Glutamatergic neuron (in vitro differentiated cells): ENCODE results near the gene ARMH1. TPM values are rescaled to one million over a fixed set of nuclear protein-coding genes. Genes with fewer than 3 reads are reported as not detected.

Experiments
- DNase-seq: peaks from one replicate; pipeline ENCODE4 v3.0.0; 2022
- H3K27ac Mint-ChIP-seq: one replicate; pipeline ENCODE4 v1.8.0; 2020; ENCODE audit warnings: mild to moderate bottlenecking, mixed read lengths, inconsistent platforms; ENCODE audit not compliant: unreplicated experiment
- H3K27me3 Mint-ChIP-seq: one replicate; pipeline ENCODE4 v1.8.0; 2020; ENCODE audit warnings: mild to moderate bottlenecking, moderate library complexity, mixed read lengths, inconsistent platforms; ENCODE audit not compliant: unreplicated experiment
- H3K36me3 Mint-ChIP-seq: one replicate; pipeline ENCODE4 v1.8.0; 2020; ENCODE audit warnings: mild to moderate bottlenecking, mixed read lengths, inconsistent platforms; ENCODE audit not compliant: unreplicated experiment
- H3K4me1 Mint-ChIP-seq: one replicate; pipeline ENCODE4 v1.8.0; 2020; ENCODE audit warnings: mild to moderate bottlenecking, low read depth, mixed read lengths, inconsistent platforms; ENCODE audit not compliant: unreplicated experiment
- H3K4me3 Mint-ChIP-seq: one replicate; pipeline ENCODE4 v1.8.0; 2020; ENCODE audit warnings: mild to moderate bottlenecking, mixed read lengths, inconsistent platforms; ENCODE audit not compliant: unreplicated experiment
- H3K9me3 Mint-ChIP-seq: one replicate; pipeline ENCODE4 v1.8.0; 2020; ENCODE audit warnings: mild to moderate bottlenecking, moderate library complexity, mixed read lengths, inconsistent platforms; ENCODE audit not compliant: unreplicated experiment
- total RNA-seq: library from RNA; stranded (reverse); fragmentation: NEBNext Ultra II Directional; extraction: Animal tissue kit (Norgen Biotek cat#: 25700); gene quantifications from one replicate; pipeline ENCODE4 v1.2.1, GENCODE V29; 2021; ENCODE audit not compliant: unreplicated experiment
- TF ChIP-seq, protein P1 (sequence below): fragments of 200-600 bp; sonication (generic); IDR thresholded peaks from one replicate; pipeline ENCODE4 v1.5.0; 2021; ENCODE audit not compliant: partially characterized antibody, unreplicated experiment

The ARMH1 gene
- total RNA-seq, 1 donor from 2014 or later: 4.9 TPM

DNA sequence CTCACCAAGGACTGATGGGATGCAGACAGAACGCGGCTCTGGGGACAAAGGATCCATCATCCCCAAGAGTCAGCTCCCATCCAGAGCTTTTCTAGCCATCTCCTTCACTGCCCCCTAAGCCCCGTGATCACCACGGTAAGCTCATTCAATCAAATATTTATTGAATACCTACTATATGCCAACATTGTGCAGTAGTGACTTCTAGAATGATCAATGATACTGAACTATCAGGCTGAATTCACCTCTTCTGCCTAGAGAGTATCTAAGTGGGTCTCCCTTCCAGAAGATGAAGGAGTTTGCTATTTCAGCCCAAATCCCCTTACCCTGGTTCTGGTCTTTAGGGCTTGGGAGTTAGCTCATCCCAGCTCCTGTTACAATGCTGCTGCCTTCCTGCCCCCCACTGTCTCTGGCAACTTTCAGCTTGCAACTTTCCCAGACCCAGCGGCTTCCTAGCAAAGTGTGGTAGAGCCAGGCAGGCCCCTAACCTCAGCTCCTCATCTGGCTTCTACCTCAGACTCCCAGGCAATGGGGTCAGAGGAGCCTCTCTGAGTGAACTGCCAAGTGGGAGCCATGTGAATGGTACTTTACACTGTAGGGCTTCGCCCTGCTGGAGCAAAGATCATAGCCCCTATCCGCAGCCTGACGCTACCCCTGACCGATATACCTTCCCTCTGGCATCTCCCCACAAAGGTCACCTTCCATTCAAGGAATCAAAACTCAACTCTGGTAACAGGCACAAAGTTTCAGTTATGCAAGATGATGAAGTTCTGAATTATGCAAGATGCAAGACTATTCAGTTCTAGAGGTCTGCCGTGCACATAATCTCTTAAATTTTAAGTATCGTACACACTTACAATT lies 21.2 kb upstream of the ARMH1 start:
- H3K27ac Mint-ChIP-seq: no peak overlapping the region
- no peak for DNase-seq
- H3K4me1 Mint-ChIP-seq: peaks cover 15% of the 10 kb centered on the region
- TF ChIP-seq, protein P1, sequence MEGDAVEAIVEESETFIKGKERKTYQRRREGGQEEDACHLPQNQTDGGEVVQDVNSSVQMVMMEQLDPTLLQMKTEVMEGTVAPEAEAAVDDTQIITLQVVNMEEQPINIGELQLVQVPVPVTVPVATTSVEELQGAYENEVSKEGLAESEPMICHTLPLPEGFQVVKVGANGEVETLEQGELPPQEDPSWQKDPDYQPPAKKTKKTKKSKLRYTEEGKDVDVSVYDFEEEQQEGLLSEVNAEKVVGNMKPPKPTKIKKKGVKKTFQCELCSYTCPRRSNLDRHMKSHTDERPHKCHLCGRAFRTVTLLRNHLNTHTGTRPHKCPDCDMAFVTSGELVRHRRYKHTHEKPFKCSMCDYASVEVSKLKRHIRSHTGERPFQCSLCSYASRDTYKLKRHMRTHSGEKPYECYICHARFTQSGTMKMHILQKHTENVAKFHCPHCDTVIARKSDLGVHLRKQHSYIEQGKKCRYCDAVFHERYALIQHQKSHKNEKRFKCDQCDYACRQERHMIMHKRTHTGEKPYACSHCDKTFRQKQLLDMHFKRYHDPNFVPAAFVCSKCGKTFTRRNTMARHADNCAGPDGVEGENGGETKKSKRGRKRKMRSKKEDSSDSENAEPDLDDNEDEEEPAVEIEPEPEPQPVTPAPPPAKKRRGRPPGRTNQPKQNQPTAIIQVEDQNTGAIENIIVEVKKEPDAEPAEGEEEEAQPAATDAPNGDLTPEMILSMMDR: peak; percentile 50
- peaks cover 5% of the 10 kb centered on the region for H3K27me3 Mint-ChIP-seq
- H3K36me3 Mint-ChIP-seq: no peaks in the 10 kb centered on the region
- no peak overlapping the region for H3K4me3 Mint-ChIP-seq
- peaks cover 6% of the 10 kb centered on the region for H3K9me3 Mint-ChIP-seq

- DNase-seq: no peak
- Mint-ChIP-seq H3K27me3 (peaks cover 5% of the 10 kb centered on the region), H3K9me3 (peaks cover 3% of the 10 kb centered on the region), H3K4me3 (no peak overlapping the region), H3K27ac (no peak overlapping the region), H3K36me3 (no peaks in the 10 kb centered on the region), H3K4me1 (peaks cover 10% of the 10 kb centered on the region)
- TF ChIP-seq, protein P1: no peak
These were observed 19.8 kb upstream of the ARMH1 start for GRCh38 chr1:44654621-44655187.

GRCh38 chr1:44655609-44656008 lies 18.9 kb upstream of the ARMH1 start:
- TF ChIP-seq, protein P1: peak; percentile 70
- H3K4me3 Mint-ChIP-seq: no peak overlapping the region
- peaks cover 6% of the 10 kb centered on the region for H3K4me1 Mint-ChIP-seq
- peaks cover 3% of the 10 kb centered on the region for H3K9me3 Mint-ChIP-seq
- H3K27me3 Mint-ChIP-seq: peaks cover 5% of the 10 kb centered on the region
- H3K27ac Mint-ChIP-seq: no peak overlapping the region
- peak; percentile 67 for DNase-seq
- H3K36me3 Mint-ChIP-seq: no peaks in the 10 kb centered on the region

- Mint-ChIP-seq H3K36me3 (no peaks in the 10 kb centered on the region), H3K27me3 (no peaks in the 10 kb centered on the region)
These were observed 14.9 kb upstream of the ARMH1 start for GRCh38 chr1:44659566-44659965.

More at GRCh38 chr1:44659566-44659965, 14.9 kb upstream of the ARMH1 start:
- no peak overlapping the region for H3K4me3 Mint-ChIP-seq
- H3K4me1 Mint-ChIP-seq: peaks cover 1% of the 10 kb centered on the region
- peaks cover 1% of the 10 kb centered on the region for H3K9me3 Mint-ChIP-seq
- TF ChIP-seq, protein P1: no peak
- no peak overlapping the region for H3K27ac Mint-ChIP-seq
- DNase-seq: no peak
